HG02981 (cell line): ENCODE results near the gene GRIN1.

Experiments used
- ATAC-seq: cut with Tn5 transposase; IDR thresholded peaks from one replicate; pipeline ENCODE4 v1.9.1; 2021; ENCODE audit warnings: mild to moderate bottlenecking, moderate library complexity; ENCODE audit not compliant: unreplicated experiment

Gene GRIN1

GRCh38 chr9:137205126-137206069 is 66.4 kb downstream of the GRIN1 start, which contains the start of the genes NDOR1 and TMEM203:
Gene NDOR1, plus strand, starts transcription at chr9:137205700. Its CDS starts 78 bp downstream, at chr9:137205778.
Gene TMEM203, minus strand, starts transcription at chr9:137205648. Its CDS starts 234 bp downstream, at chr9:137205414.
- ATAC-seq: peak; percentile 38

- ATAC-seq: no peak
Observed at GRCh38 chr9:137206602-137207001, 67.6 kb downstream of the GRIN1 start.

DNA sequence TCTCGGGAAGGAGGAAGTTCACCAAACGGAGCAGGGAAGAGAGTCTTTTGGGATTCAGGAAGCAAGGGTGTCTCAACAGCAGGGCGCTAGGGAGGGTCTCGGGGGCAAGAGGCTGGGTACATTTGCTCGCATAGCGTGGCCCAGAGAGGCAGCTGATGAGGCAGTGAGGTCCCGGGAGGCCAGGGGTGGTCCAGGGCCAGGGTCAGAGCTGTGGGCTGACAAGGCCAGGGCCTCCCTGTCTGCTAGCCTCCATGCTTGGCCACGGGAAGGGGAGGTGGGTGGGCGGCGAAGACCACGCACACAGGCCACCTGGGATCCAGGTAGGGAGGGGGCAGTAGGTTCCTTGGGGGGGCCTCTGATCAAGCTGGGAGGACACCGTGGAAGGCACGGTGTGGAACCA is 72.6 kb downstream of the GRIN1 start:
- no peak for ATAC-seq

DNA sequence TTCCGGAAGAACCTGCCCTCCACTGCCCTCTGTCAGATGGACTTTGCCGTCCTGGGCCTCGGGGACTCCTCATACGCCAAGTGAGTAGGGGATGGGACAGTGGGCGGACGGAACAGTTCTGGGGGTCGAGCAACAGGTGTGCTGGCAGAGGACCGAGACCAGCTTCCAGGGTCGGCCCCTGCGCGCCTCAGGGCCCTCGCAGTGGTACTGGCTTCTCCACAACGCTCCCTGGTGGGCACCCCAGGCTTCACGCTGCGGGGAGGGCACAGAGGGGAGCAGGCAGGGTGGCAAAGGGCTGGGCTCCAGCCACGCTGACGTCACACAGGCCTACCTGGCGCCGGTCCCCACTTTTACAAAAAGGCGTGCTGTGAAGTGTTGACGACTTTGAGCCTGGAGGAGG is 73.6 kb downstream of the GRIN1 start:
- ATAC-seq: no peak

DNA sequence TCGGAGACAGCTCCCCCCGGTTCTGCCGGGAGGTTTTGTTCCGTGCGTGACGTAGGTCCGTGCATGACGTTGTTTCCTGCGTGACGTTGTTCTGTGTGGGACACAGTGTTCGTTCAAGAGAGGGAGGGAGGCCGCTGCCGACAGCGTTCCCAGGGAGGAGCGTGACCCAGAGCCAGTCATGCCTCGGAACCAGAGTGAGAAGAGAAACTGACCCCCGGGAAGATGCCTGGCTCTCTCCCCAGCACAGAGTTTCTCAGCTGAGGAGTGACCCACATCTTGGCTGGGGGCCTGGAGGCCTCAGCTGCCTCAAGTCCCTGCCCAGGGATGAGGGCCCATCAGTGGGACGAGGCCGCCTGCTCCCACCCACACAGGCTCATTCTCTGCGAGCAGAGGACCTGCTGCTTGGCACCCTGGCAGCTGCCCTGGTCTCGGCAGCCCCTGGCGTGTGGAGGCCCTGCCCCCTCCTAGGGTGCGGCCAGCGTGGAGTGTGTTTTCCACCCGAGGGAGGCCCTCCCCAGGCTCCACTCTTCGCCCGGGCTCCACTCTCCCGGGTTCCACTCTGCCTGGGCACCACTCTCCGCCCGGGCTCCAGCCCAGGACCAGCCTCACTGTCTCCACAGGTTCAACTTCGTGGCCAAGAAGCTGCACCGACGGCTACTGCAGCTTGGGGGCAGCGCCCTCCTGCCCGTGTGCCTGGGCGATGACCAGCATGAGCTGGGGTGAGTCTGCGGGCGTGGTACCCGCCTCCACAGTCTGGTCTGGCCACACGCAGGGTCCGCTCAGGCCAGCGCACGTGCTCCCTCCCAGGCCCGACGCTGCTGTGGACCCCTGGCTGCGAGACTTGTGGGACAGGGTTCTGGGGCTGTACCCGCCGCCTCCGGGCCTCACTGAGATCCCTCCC is 74.5 kb downstream of the GRIN1 start:
- no peak for ATAC-seq

DNA sequence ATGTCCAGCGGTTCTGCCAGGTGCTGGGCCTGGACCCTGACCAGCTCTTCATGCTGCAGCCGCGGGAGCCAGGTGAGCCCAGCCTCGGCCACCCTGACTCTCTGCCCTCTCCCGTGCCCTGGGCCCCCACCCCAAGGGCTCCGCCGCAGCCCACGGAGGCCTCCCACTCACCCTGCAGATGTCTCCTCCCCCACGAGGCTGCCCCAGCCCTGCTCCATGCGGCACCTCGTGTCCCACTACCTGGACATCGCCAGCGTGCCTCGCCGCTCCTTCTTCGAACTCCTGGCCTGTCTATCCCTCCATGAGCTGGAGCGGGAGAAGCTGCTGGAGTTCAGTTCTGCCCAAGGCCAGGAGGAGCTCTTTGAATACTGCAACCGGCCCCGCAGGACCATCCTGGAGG is 75.7 kb downstream of the GRIN1 start:
- ATAC-seq: no peak

- no peak for ATAC-seq
Observed at GRCh38 chr9:137215196-137215986, 76.4 kb downstream of the GRIN1 start.

DNA sequence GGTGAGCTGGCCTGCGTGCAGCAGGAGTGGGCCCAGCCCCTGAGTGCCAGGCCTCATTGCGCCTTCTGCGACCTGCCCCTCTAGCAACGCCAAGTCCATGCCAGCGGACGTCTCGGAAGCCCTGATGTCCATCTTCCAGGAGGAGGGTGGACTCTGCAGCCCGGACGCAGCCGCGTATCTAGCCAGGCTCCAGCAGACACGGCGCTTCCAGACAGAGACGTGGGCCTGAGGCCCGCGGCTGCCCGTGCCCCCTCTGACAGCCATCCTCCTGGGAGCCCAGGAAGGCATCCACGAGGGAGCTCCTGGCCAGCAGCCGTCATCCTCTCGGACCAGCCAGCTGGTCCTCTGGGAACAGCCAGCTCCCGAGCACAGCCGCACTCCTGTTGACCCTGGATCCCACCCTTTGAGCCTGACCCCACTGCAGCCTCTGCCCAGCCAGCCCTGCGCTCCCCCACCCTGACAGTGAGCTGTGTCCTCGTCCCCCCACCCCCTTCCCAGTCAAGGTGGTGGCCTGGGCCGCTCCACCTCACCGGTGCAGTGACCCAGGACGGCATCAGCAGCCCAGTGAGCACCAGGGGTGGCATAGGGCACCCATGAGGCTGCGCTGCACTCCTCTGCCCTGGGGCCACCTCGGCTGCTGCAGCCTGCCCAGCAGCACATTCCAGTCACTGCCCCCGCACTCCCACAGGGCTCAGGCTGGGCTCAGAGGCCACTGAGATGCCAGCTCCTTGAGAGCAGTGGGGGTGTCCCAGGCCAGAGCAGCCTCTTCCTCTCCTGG is 77.4 kb downstream of the GRIN1 start:
- no peak for ATAC-seq

DNA sequence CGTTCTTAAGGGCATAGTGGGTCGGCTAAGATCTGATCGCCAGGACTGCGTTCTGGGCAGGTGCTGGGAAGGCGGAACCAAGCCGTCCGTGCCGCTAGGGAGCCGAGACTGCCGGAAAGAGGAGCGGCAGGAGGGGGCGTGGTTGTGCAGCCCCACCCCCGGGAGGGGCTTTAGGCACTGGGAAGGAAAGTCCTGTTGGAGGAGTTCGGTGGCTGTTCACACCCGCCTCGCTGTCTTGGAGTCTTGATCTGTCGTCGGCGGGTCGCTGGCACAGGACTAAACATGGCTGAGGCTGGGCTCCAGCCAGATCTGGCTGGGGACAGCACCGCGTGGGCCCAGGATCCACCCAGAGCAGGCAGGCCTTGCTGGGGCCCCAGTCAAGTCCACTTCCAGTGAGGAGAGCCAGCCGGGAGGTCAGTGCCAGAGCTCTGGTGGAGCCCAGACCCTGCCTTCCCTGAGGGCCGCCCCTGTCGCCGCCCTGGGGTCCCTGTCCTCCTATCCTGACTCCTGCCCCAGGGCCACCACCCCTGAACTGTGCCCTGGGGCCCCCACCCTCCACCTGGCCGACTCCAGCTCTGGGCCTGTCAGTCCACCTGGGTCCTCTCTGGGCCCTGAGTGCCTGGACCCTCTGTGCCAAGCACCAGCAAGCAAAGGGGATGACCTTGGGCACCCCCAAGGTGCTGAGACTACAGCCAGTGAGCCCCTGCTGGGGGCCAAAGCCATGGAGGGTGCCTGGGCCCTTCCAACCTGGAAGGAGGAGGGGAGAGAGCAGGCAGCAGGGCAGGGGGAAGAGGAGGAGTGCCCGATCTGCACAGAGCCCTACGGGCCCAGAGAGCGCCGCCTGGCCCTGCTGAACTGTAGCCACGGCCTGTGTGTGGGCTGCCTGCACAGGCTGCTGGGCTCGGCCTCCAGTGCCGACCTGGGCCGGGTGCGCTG is 78.6 kb downstream of the GRIN1 start:
- ATAC-seq: no peak

DNA sequence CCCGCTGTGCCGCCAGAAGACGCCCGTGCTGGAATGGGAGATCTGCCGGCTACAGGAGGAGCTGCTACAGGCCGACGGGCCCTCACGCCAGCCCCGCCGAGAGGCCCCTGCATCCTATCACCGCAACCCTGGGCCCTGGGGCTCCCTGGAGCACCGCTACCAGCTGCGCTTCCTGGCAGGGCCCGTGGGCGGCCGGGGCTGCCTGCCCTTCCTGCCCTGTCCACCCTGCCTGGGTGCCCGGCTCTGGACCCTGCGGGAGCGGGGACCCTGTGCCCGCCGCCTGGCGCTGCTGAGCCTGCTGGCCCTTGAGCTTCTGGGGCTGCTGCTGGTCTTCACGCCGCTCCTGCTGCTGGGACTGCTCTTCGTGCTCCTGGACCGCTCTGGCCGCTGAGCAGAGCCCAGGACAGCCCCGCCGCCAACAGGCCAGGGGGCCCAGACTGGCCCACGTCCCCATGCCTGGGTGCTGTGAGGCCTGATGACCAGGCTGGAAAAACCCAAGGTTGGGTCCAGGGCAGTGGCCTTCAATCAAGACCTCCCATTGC is 79.3 kb downstream of the GRIN1 start:
- no peak for ATAC-seq
